ENCODE results near the gene TSEN34. TPM values are rescaled to one million over a fixed set of nuclear protein-coding genes. Genes with fewer than 3 reads are reported as not detected.
"Not testable (repeated sequence)": the region's sequence is repeated elsewhere in the genome, so short reads cannot be mapped to it uniquely, and the experiment has no call there.

TSEN34 gene
- total RNA-seq, 1 donor from 2014 or later, result 54.9 TPM

DNA sequence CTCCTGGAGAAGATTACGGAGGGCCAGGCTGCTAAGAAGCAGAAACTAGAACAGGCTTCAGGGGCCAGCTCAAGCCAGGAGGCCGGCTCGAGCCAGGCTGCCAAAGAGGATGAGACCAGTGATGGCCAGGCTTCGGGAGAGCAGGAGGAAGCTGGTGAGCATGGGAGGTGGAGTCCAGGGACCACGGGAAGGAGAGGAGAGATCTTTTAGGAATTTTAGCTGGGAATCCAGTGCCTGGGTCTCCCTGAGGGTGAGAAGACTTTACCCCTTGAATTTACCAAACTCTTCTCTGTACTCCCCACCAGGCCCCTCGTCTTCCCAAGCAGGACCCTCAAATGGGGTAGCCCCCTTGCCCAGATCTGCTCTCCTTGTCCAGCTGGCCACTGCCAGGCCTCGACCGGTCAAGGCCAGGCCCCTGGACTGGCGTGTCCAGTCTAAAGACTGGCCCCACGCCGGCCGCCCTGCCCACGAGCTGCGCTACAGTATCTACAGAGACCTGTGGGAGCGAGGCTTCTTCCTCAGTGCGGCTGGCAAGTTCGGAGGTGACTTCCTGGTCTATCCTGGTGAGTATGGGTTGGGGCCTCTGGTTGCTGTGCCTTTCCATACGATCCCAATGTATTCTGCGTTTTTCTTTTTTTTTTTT lies 824 bp downstream of the TSEN34 start:
- no peaks in the 10 kb centered on the region for H3K9me3 ChIP-seq
- TF ChIP-seq, protein P1, sequence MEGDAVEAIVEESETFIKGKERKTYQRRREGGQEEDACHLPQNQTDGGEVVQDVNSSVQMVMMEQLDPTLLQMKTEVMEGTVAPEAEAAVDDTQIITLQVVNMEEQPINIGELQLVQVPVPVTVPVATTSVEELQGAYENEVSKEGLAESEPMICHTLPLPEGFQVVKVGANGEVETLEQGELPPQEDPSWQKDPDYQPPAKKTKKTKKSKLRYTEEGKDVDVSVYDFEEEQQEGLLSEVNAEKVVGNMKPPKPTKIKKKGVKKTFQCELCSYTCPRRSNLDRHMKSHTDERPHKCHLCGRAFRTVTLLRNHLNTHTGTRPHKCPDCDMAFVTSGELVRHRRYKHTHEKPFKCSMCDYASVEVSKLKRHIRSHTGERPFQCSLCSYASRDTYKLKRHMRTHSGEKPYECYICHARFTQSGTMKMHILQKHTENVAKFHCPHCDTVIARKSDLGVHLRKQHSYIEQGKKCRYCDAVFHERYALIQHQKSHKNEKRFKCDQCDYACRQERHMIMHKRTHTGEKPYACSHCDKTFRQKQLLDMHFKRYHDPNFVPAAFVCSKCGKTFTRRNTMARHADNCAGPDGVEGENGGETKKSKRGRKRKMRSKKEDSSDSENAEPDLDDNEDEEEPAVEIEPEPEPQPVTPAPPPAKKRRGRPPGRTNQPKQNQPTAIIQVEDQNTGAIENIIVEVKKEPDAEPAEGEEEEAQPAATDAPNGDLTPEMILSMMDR (IDR thresholded peaks at IDR 0.05), result no peak
- no peak for DNase-seq (ENCODE audit: low spot score in 2 of 2)
- intact Hi-C loops (cut with DNase I), result loop anchor here (1.0 to 10.0 kb wide), 4 partner anchors 8 to 1463 kb away; partner anchors contain the start of genes LENG9, MYADM, RPS9 and U2AF2
- H3K4me1 ChIP-seq, result peaks cover 6 to 20% of the 10 kb centered on the region in 2 donors
- peak overlapping the region; percentile 75 to 83 for H3K4me3 ChIP-seq
- peaks cover 14 to 22% of the 10 kb centered on the region in 2 donors for H3K36me3 ChIP-seq
- peak overlapping the region; percentile 100 for H3K27ac ChIP-seq
- no peaks in the 10 kb centered on the region for H3K27me3 ChIP-seq

DNA sequence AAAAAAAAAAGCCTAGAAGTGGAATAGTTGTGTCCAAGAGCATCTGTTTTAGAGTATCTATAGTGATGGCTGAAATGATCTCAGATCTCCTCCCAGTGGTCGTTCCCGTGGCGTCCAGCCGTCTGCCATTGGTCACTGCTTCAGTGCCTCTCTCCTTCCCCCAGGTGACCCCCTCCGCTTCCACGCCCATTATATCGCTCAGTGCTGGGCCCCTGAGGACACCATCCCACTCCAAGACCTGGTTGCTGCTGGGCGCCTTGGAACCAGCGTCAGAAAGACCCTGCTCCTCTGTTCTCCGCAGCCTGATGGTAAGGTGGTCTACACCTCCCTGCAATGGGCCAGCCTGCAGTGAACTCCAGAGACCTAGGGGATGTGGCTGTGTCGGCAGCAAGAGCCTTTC lies 1.9 kb downstream of the TSEN34 start:
- TF ChIP-seq, protein P1 (IDR thresholded peaks at IDR 0.05), result no peak
- Histone ChIP-seq H3K9me3 (no peaks in the 10 kb centered on the region), H3K27me3 (no peaks in the 10 kb centered on the region), H3K27ac (no peak overlapping the region), H3K4me1 (peaks cover 6 to 20% of the 10 kb centered on the region in 2 donors), H3K36me3 (peaks cover 14 to 22% of the 10 kb centered on the region in 2 donors), H3K4me3 (no peak overlapping the region)
- intact Hi-C loops (cut with DNase I), result loop anchor here (5.0 to 10.0 kb wide), 2 partner anchors 269 to 1462 kb away; partner anchors contain the start of genes LENG9 and U2AF2
- no peak for DNase-seq (ENCODE audit: low spot score in 2 of 2)

DNA sequence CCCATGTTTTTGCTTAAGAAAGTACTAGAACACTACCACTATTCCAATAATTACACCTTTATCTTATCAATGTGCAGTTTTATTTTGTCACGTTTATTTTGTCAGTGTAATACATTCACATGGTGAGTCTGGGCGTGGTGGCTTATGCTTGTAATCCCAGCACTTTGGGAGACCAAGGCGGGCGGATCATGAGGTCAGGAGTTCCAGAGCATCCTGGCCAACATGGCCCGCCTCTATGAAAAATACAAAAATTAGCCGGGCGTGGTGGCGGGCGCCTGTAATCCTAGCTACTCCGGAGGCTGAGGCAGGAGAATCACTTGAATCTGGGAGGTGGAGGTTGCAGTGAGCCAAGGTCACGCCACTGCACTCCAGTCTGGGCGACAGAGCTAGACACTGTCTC lies 3.4 kb downstream of the TSEN34 start:
- not testable (repeated sequence) for H3K27ac ChIP-seq; H3K4me3 ChIP-seq; DNase-seq (ENCODE audit: low spot score in 2 of 2); H3K27me3 ChIP-seq; H3K9me3 ChIP-seq
- intact Hi-C loops (cut with DNase I), result loop anchor here (5.0 to 10.0 kb wide), 2 partner anchors 268 to 1460 kb away; partner anchors contain the start of genes LENG9 and U2AF2
- H3K4me1 ChIP-seq, result peaks cover 6 to 12% of the 10 kb centered on the region in 2 donors
- H3K36me3 ChIP-seq, result peaks cover 14 to 22% of the 10 kb centered on the region in 2 donors

DNA sequence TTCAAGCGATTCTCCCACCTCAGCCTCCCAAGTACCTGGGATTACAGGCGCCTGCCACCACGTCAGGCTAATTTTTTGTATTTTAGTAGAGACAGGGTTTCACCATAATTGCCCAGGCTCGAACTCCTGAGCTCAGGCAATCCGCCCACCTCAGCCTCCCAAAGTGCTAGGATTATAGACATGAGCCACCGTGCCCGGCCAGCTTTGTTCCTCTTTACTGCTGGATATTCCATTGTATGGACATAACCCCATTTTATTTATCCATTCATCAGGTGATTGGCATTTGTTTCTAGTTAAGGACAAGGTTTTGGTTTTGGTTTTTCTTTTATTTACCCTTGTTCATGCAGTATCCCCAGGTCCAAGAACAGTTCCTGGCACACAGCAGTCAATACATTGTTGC lies 5.4 kb downstream of the TSEN34 start:
- peaks cover 8 to 14% of the 10 kb centered on the region in 2 donors for H3K4me1 ChIP-seq
- DNase-seq (ENCODE audit: low spot score in 2 of 2), result no peak
- peaks cover 14 to 22% of the 10 kb centered on the region in 2 donors for H3K36me3 ChIP-seq
- TF ChIP-seq, protein P1 (IDR thresholded peaks at IDR 0.05), result no peak
- H3K9me3 ChIP-seq, result no peaks in the 10 kb centered on the region
- no peak overlapping the region for H3K27ac ChIP-seq
- H3K4me3 ChIP-seq, result no peak overlapping the region
- no peaks in the 10 kb centered on the region for H3K27me3 ChIP-seq
- intact Hi-C loops (cut with DNase I), result loop anchor here (10.0 kb wide), 1 partner anchor 1458 kb away; the partner anchor contains the start of gene U2AF2

DNA sequence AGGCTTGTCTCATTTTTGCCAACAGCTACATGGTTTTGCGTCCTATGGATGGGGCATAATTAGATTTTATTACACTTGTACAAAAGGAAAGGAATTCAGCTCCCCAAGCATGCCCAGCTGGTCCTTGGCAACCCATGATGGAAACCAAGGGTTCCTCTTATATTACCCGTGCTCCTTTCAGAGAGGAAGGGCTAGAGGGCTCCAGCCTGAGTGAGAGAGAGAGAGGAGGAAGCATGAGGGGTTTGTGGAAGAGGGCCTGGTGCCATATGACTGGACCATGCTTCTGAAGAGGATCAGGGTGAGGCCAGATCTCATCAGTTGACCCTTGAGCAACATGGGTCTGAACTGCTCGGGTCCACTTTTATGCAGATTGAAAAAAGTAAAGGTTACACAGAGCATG lies 6.0 kb downstream of the TSEN34 start:
- peaks cover 7 to 14% of the 10 kb centered on the region in 2 donors for H3K4me1 ChIP-seq
- intact Hi-C loops (cut with DNase I), result loop anchor here (10.0 kb wide), 1 partner anchor 1458 kb away; the partner anchor contains the start of gene U2AF2
- no peak overlapping the region for H3K4me3 ChIP-seq
- DNase-seq (ENCODE audit: low spot score in 2 of 2), result no peak
- TF ChIP-seq, protein P1 (IDR thresholded peaks at IDR 0.05), result no peak
- no peak overlapping the region for H3K27ac ChIP-seq
- no peaks in the 10 kb centered on the region for H3K9me3 ChIP-seq
- H3K36me3 ChIP-seq, result peaks cover 14 to 28% of the 10 kb centered on the region in 2 donors
- H3K27me3 ChIP-seq, result no peaks in the 10 kb centered on the region

DNA sequence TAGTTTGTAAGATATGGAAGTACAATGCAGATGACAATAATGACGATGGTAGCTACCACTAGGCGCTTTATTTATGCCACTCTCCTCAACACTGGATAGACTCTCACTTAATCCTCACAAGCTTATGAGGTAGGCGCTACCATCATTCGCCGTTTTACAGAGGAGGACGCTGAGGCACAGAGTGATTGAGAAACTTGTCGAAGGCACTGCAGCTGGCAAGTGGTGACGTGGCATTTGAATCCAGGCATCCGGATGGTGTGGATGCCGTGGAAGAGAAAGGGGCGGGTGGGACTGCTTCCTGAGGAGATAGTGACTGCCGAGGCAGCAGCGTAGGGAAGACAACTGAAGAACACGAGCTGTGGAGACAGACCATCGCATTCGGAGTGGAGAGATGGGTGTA lies 8.3 kb downstream of the TSEN34 start:
- intact Hi-C loops (cut with DNase I), result loop anchor here (10.0 kb wide), 1 partner anchor 1455 kb away; the partner anchor contains the start of gene U2AF2
- Histone ChIP-seq H3K4me1 (peaks cover 6 to 23% of the 10 kb centered on the region in 2 donors), H3K4me3 (no peak overlapping the region), H3K27ac (no peak overlapping the region), H3K27me3 (no peaks in the 10 kb centered on the region), H3K9me3 (no peaks in the 10 kb centered on the region), H3K36me3 (peaks cover 21 to 37% of the 10 kb centered on the region in 2 donors)
- no peak for DNase-seq (ENCODE audit: low spot score in 2 of 2)
- TF ChIP-seq, protein P1 (IDR thresholded peaks at IDR 0.05), result no peak

Data from ascending aorta (tissue), 2 donors.